Measurements from ENCODE around the gene GDF2.

The GDF2 gene

DNA sequence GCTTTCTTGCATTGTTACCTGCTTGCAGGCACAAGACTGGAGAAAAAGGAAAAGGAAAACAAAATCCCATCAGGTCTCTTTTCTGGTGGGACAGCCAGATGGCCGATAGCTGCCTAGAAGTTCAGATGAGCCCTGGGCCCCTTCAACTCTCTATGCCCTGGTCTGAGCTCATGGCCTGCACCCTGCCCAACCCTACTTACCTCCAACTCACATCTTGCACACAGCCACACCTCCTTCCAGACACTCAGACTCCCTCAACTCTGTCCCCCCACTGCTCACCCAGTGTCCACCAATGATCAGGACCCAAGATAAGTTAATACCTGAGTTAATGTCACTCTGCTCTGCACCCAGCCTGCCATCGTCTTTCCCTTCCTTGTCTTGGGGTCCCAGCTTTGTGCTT is 36.8 kb downstream of the GDF2 start:
- TF ChIP-seq, protein P1, sequence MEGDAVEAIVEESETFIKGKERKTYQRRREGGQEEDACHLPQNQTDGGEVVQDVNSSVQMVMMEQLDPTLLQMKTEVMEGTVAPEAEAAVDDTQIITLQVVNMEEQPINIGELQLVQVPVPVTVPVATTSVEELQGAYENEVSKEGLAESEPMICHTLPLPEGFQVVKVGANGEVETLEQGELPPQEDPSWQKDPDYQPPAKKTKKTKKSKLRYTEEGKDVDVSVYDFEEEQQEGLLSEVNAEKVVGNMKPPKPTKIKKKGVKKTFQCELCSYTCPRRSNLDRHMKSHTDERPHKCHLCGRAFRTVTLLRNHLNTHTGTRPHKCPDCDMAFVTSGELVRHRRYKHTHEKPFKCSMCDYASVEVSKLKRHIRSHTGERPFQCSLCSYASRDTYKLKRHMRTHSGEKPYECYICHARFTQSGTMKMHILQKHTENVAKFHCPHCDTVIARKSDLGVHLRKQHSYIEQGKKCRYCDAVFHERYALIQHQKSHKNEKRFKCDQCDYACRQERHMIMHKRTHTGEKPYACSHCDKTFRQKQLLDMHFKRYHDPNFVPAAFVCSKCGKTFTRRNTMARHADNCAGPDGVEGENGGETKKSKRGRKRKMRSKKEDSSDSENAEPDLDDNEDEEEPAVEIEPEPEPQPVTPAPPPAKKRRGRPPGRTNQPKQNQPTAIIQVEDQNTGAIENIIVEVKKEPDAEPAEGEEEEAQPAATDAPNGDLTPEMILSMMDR (conservative IDR thresholded peaks at IDR 0.05; ENCODE audit: low read length), result no peak
- no peak overlapping the region for H3K4me3 ChIP-seq (ENCODE audit: low read length)
- DNase-seq (ENCODE audit: low read depth), result no peak

DNA sequence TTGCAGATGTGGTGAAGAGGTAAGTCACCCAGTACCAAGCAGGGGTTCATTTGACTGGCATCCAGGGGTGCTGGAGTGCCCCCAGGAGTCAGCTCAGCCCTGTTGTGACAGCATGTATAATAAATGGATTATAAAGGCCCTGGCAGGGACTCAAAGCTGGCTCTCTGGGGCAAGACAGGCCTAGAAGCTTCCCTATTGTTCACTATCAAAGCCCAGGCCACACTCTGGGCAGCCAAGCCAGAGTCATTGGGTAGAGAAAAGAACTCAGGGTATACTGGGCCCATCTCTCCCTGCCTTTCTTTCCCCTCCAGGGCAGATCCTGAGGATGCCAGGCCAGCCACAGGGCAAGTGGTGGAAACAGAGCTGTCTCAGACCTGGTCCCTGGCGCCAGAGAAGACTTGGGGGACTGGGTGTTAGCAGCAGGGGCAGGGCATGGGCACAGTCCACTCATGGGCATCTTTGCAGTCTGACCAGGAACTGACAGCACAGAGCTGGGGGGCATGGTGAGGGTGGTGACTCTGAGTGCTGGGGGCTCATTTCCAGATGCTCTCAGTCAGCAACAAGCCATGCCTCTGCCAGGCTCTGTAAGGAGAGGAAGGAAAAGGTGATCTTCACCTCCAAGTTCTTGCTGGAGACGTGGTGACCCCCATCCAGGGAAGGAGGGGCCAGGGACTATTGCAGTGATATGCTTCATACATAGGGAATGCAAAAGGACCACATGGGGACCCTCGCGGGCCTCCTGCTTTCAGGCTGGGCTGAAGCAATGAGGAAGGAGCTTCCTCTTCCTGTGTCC is 37.6 kb downstream of the GDF2 start:
- no peak for DNase-seq (ENCODE audit: low read depth)
- TF ChIP-seq, protein P1 (conservative IDR thresholded peaks at IDR 0.05; ENCODE audit: low read length), result no peak
- H3K4me3 ChIP-seq (ENCODE audit: low read length), result no peak overlapping the region

DNA sequence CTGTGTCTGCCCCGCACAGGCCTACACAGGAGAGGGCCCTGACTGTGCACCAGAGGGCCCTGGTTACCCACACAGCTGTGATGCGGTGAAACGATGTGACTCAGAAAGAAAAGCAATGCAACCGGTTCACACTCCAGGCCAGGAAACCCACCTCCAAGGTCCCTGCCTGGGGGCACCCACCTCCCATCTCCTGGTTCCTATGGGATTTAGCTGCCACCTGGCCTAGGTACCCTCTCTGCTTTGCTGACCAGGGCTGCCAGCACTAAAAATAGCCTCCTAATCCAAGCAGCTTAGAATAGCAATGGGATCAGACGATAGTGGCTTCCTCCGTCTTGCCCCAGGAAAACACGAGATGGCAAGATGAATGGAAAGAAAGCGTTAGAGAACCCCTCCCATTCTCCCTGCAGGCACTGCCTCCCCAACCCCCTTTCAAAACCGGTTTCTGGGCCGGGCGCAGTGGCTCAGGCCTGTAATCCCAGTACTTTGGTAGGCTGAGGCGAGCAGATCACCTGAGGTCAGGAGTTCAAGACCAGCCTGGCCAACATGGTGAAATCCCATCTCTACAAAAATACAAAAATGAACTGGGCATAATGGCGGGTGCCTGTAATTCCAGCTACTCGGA is 38.3 kb downstream of the GDF2 start:
- no peak overlapping the region for H3K4me3 ChIP-seq (ENCODE audit: low read length)
- DNase-seq (ENCODE audit: low read depth), result no peak
- TF ChIP-seq, protein P1 (conservative IDR thresholded peaks at IDR 0.05; ENCODE audit: low read length), result no peak

DNA sequence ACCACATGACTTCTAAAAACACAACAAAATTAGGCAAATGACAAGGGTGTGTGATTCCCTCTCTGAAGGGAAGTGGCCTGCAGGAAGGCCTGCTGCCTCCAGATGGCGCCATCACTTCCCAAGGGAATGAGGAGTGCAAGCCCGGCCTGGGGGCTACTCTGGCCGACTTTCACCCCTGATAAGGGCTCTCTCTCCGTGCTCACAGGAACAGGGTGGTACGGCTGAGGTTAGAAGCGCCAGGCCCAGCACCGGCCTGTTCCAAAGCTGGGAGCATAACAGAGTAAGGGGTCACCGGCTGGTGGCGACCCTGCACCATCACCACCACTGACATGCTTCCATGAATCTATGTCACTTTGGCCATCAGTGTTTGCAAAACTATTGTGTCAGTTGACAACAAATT is 39.0 kb downstream of the GDF2 start:
- no peak overlapping the region for H3K4me3 ChIP-seq (ENCODE audit: low read length)
- TF ChIP-seq, protein P1 (conservative IDR thresholded peaks at IDR 0.05; ENCODE audit: low read length), result peak; percentile 71
- DNase-seq (ENCODE audit: low read depth), result peak; percentile 15

DNA sequence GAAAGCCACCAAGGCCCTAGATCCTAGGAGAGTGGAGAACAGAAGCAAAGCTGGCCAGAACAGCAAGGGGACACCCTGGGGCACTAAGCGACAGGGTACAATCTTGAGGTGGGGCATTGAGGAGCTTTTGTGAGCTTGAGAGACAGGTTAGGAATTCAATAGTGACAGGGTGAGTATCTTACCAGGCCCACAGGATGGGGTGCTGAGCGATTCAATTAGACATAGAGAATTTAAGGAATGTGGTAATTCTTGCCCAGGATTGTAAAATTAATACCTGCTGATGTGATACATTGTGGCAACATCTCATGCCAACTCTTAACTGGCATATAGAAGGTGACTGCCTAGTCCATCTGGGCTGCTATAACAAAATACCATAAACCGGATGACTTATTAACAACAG is 39.9 kb downstream of the GDF2 start:
- no peak for DNase-seq (ENCODE audit: low read depth)
- H3K4me3 ChIP-seq (ENCODE audit: low read length), result no peak overlapping the region
- TF ChIP-seq, protein P1 (conservative IDR thresholded peaks at IDR 0.05; ENCODE audit: low read length), result no peak

DNA sequence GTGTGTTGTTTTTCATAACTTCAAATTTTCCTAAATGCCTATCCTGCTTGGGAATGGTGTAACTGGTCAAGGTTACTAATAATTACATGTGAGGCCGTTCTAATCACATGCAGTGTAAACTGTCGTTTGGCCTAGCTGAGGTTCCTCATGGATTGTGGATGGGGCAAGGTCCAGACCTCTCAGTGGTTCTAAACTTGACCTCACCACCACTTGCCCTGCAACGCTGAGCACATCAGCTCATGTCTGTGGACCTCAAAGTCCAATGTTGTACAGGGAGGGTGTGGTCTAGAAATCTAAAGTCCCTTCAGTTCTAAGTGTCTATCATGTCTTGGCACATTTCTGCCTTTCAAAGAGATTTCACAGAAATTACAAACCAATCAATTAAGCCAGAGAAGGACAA is 41.5 kb downstream of the GDF2 start:
- no peak for DNase-seq (ENCODE audit: low read depth)
- H3K4me3 ChIP-seq (ENCODE audit: low read length), result no peak overlapping the region
- TF ChIP-seq, protein P1 (conservative IDR thresholded peaks at IDR 0.05; ENCODE audit: low read length), result no peak

DNA sequence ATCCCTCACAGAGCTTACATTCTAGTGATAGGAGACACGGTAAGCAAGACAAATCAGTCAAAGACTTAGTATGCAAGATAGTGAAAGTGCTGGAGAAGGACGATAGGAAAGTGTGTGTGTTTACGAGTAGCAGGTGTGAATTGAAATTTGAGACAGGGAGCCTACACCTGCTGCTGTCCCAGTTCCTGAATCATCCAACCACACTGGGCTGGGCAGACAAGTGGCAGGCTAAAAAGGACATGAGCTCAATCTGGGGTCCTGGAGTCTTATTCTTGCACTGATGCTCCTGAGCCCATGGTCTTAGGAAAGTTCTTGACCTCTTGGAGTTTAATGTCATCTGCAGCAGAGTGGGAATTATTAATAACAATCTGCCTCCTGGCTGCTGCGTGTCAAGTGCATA is 42.1 kb downstream of the GDF2 start:
- H3K4me3 ChIP-seq (ENCODE audit: low read length), result no peak overlapping the region
- TF ChIP-seq, protein P1 (conservative IDR thresholded peaks at IDR 0.05; ENCODE audit: low read length), result no peak
- DNase-seq (ENCODE audit: low read depth), result no peak

Data from AG10803 (cell line).